Rectal smooth muscle tissue (tissue), 1 donor: ENCODE measurements around the gene NR3C1.

Experiments
- H3K27ac ChIP-seq: one replicate; pipeline ENCODE4 v1.7.0; 2013; ENCODE audit warnings: low read depth, low read length, inconsistent platforms
- H3K27me3 ChIP-seq: one replicate; pipeline ENCODE4 v1.7.0; 2013; ENCODE audit warnings: low read length; ENCODE audit not compliant: control insufficient read depth, insufficient read depth
- H3K36me3 ChIP-seq: one replicate; pipeline ENCODE4 v1.7.0; 2013; ENCODE audit warnings: low read length; ENCODE audit not compliant: control insufficient read depth, insufficient read depth
- H3K4me1 ChIP-seq: one replicate; pipeline ENCODE4 v1.7.0; 2013; ENCODE audit warnings: low read length; ENCODE audit not compliant: control insufficient read depth, insufficient read depth
- H3K4me3 ChIP-seq: one replicate; pipeline ENCODE4 v1.7.0; 2013; ENCODE audit warnings: low read length
- H3K9ac ChIP-seq: one replicate; pipeline ENCODE4 v1.7.0; 2013; ENCODE audit warnings: low read length

Gene NR3C1

DNA sequence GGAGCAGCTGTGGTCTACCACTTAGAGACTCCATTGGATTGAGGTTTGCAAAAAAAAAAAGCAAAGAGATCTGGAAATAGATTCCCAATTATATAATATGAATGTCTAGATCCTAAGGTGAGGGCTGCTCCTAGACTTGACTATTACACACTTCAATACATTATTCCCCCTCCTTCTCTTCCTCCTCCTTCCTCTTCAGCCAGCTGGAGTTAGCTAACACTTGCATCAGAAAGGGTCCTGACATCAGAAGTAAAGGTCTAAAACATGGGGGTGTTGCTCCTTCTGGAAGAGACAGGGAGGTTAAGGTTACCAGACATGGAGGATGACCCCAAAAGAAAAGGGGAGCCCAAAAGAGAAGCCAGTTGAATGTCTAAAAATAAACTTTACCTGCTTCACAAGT is 12.9 kb upstream of the NR3C1 start:
- Histone ChIP-seq H3K4me1 (no peaks in the 10 kb centered on the region), H3K9ac (no peak overlapping the region), H3K27me3 (no peaks in the 10 kb centered on the region), H3K4me3 (no peak overlapping the region), H3K36me3 (no peaks in the 10 kb centered on the region), H3K27ac (no peak overlapping the region)

DNA sequence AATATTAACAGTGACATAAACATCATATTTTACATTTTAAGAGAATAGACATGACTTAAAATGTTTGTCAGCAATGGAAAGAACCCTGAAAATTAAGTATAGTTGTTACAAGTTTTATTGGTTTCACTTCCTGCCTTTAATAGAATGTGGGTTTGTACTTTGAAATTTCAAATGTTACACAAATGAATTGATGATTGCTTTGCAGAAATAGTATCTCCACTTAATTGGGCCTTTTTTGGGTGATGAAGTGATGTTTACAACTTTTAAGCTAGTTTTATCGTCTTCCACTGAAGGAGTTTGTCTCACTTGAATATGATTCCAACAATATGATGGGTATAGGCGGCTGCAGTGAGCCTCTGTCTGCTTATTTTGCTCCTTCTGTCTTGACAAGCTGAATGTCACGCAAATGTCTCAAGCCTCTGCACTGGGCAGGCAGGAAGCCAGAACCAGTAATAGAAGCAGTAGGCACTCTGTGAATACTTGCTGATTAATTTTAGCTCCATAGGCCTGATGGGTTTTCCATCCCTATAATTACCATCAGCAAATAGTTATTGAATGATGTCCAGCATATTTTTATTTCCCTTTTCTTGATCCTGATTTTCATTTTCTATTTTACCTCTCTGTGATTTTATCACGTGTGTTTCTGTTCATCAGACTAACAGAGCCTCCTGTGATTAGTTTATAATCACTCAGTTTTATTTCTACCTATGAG is 10.6 kb upstream of the NR3C1 start:
- Histone ChIP-seq H3K9ac (no peak overlapping the region), H3K4me1 (no peaks in the 10 kb centered on the region), H3K27me3 (no peaks in the 10 kb centered on the region), H3K27ac (no peak overlapping the region), H3K36me3 (no peaks in the 10 kb centered on the region), H3K4me3 (no peak overlapping the region)

DNA sequence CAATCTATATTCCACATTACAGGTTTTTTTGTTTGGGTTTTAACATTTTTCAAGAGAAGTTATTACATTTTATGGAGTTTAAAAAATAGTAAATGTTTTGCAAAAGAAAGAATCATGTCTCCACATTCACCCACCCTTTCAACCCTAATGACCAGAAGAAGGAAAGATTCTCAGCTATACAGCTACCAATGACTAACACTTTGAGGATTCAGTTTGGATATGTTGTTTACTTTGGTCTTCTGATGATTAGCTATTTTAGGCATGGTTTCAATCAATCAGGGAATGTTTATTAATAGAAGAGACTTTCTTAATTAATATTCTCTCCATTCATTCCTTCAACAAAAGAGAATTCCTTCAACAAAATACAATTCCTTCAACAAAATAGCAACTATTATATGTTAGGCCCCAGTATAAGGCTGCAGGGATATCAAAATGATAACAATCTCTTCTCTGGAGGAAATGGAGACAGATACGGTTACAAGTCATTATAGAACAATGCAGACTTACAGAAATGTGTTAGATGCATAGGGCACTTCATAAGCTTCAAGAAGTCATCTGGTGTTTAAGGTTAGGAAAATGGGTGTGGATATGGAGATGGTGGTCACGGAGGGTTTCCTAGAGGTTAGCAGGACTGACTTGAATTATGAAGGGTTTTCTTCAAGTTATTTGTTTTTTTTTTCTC is 9.3 kb upstream of the NR3C1 start:
- H3K27ac ChIP-seq: no peak overlapping the region

DNA sequence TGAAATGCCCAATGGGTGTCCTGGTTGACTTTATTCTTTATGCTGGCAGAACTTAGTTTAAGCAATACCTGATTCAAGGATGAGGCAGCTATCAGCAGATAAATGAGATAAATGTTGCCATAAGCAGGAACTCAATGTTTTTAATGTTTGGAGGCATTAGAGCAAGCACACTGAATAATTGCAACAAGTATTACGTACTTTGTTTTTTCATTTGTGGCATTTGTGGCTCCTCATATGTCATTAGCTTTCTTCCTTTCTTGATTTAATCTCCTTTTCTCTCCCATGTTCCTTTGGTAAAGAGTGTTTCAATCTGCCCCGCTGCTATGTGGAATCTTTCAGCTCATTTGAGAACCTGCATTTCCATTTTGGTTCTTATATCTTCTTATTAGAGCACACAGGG is 6.4 kb upstream of the NR3C1 start:
- Histone ChIP-seq H3K36me3 (no peaks in the 10 kb centered on the region), H3K9ac (no peak overlapping the region), H3K4me1 (no peaks in the 10 kb centered on the region), H3K4me3 (no peak overlapping the region), H3K27me3 (no peaks in the 10 kb centered on the region), H3K27ac (no peak overlapping the region)

More for the DNA sequence above, 9.3 kb upstream of the NR3C1 start:
- Histone ChIP-seq H3K4me3 (no peak overlapping the region), H3K27me3 (no peaks in the 10 kb centered on the region), H3K4me1 (no peaks in the 10 kb centered on the region), H3K36me3 (no peaks in the 10 kb centered on the region), H3K9ac (no peak overlapping the region)

DNA sequence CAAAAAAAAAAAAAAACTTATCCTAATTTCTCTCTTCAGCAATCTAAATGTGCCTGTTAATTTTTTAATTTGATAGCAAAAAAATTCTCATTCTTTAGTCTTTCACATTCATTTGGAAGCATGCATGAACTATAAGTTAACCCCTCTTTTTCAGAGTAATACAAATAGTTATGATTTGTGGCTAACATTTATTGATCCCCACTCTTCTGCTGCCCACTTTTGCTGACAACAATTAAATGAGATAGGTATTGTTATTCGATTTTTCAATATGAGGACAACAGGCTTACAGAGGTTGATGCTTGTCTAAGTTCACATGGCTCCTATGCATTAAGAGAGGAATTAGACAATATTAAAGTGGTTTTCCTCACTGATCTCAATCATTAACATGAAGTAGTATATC is 2.9 kb upstream of the NR3C1 start:
- Histone ChIP-seq H3K27me3 (no peaks in the 10 kb centered on the region), H3K27ac (no peak overlapping the region)

DNA sequence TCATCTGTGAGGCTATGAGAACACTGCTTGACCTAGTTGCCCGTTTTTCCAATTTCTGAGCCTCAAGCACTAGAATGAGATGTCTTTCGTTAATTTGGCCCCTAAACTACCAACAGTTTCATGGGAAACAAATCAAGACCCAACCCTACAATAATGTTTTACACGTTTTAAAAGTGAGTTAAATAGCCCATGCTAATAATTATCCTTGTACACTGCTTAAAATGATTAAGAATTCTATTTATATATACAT is 2.3 kb upstream of the NR3C1 start:
- H3K4me3 ChIP-seq: peak overlapping the region; percentile 73
- no peaks in the 10 kb centered on the region for H3K27me3 ChIP-seq
- H3K9ac ChIP-seq: no peak overlapping the region
- H3K27ac ChIP-seq: peak overlapping the region; percentile 95
- H3K4me1 ChIP-seq: peaks cover 2% of the 10 kb centered on the region
- no peaks in the 10 kb centered on the region for H3K36me3 ChIP-seq

More for the DNA sequence above, 2.9 kb upstream of the NR3C1 start:
- peaks cover 2% of the 10 kb centered on the region for H3K4me1 ChIP-seq
- H3K9ac ChIP-seq: no peak overlapping the region
- no peak overlapping the region for H3K4me3 ChIP-seq
- H3K36me3 ChIP-seq: no peaks in the 10 kb centered on the region

DNA sequence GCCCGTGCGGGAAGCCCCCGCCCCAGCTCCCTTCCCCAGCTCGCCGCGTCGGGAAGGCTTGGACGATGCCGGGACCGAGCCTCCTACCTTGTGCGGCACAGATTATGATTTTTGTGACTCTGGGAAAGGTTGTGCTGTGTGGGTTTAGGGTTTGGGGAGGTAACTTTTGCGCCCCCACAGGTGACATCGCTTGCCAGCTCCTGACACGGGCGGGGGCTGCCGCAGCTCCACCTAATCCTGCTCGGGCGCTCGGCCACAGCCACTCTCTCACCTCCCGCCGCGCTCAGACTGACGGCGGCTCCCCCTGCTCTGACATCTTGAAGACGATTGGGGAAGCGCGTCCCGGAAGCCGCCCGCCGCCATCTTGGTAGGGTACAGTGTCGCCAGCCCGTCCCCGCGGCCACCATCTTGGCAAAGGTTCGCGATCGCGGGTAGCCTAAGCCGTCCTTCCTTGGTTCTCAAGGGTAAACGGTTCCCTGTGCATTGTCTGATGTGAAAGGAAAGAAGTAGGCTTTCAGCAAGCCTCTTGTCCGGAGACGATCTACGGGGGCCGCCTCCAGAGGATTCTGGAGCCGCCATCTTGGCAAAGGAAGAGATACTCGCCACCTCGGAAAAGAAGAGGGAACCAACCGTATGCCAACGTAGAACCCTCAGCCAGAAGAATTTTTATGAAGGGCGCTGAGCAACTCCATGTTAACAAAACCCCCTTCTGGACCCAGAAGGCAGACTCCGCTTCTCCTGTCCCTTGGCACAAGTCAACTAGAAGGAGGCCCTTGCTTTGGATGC is 1.8 kb upstream of the NR3C1 start:
- Histone ChIP-seq H3K4me1 (peaks cover 6% of the 10 kb centered on the region), H3K27ac (peak overlapping the region; percentile 95), H3K36me3 (peaks cover under 1% of the 10 kb centered on the region), H3K4me3 (peak overlapping the region; percentile 73), H3K9ac (peak overlapping the region; percentile 49), H3K27me3 (no peaks in the 10 kb centered on the region)

DNA sequence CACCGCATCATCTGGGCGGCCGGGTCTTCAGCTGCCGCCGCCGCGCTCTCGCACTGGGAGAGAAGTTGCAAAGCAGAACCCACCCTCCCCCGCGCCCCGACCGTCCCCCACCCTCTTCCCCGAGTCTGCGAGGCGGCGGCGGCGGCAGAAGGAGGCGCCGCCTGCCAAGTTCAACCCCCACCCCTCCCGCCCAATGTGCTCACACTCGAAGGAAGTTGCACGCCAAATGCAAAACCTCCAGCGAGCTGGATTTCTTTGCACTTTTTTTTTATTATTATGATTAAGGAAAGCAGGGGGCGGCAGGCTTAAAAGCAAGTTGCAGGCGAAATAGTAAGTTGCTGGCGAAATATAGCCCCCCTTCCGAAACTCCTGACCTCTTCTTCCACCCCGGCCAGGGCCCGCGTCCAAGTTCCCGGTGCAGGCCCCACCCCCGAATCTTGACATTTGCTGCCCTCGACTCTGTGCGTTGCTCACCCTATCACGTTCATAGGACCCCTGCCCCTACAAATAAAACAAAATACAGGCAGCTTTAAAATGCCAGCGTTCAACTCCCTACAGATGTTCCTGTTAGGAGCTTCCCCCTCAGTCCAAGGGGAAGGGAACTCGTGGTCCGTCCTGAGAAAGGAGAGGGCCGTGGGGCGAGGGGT is 1.1 kb upstream of the NR3C1 start:
- H3K4me1 ChIP-seq: peaks cover 12% of the 10 kb centered on the region

DNA sequence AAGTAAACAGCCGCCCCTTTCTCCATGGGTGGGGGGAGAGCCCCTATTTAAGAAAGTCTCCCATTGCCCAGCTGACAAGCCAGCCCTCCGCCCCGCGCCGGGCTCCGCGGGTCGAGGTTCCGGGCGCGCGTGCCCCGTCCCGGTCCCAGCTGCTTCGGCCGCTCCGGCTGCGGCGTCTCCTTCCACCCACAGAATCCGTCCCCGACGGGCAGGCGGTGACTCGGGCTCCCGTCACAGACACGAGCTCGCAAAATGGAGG is 223 bp downstream of the NR3C1 start:
- Histone ChIP-seq H3K36me3 (peaks cover 4% of the 10 kb centered on the region), H3K27me3 (no peaks in the 10 kb centered on the region), H3K9ac (peak overlapping the region; percentile 32), H3K27ac (peak overlapping the region; percentile 97), H3K4me1 (peaks cover 15% of the 10 kb centered on the region), H3K4me3 (peak overlapping the region; percentile 90)

More for the DNA sequence above, 1.1 kb upstream of the NR3C1 start:
- Histone ChIP-seq H3K36me3 (peaks cover 4% of the 10 kb centered on the region), H3K27me3 (no peaks in the 10 kb centered on the region), H3K27ac (peak overlapping the region; percentile 97), H3K9ac (peak overlapping the region; percentile 49), H3K4me3 (peak overlapping the region; percentile 81)

DNA sequence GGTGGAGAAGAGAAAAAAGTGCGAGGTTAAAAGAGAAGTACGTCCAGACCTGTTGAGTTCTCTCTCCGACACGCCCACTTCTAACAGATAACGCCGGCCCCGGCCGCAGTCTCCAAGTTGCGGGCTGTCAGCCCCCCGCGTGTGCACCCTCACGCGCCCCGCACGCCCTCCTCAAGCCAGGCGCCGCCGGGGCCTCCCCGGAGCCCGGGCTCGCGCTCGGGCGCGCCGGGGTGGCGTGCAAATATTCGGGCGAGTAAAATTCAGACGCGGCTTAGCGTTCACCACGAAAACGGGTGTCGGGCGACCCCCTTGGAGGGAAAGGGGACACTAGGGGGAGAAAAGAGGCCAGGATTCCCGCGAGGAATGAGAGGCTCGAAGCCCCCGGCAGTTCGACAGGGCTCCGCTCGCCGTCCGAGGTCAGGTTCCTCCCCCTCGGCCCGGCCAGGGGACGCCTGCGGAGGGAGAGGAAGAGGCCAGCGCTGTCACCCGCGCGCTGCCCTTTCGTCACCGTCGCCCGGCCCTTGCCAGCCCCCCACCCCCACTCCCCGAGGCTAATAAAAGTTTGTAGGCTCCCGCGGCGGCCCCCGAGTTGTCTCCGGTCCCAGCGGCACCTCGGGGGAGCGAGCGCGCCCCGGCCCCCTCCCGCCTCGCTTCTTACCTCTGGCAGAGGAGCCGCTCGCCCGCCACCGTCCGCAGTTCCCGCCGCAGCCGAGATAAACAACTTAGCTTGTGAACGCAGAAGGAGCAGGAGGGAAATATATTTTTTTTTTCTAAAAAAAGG is 743 bp downstream of the NR3C1 start:
- peak overlapping the region; percentile 97 for H3K27ac ChIP-seq
- H3K4me3 ChIP-seq: peak overlapping the region; percentile 90
- peaks cover 4% of the 10 kb centered on the region for H3K36me3 ChIP-seq
- peak overlapping the region; percentile 78 for H3K9ac ChIP-seq
- H3K27me3 ChIP-seq: no peaks in the 10 kb centered on the region
- H3K4me1 ChIP-seq: peaks cover 15% of the 10 kb centered on the region

DNA sequence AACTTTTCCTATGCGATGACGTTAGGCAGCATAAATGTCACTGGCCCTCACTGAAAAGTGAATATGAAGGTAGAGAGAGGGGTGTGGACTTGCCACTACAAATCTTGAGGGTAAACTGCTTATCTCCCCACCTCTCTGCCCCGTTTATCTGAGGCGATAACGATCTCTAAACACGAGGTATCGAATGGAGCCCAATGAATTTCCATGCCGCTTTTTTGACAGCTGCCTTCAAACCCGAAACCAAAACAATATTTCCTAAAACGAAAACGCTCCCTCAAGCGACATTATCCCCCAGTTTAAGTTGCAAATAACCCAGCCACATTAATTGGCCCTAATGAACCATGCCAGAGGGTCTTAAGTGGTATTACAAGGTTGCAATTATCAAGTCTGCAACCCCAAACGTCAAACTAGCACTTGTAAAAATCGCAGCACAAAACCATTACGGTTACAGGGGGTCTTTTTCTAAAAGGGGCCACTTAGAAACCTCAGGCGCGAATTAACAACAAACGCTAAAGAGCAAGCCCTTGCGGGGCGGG is 1.4 kb downstream of the NR3C1 start:
- Histone ChIP-seq H3K4me1 (peaks cover 19% of the 10 kb centered on the region), H3K27me3 (no peaks in the 10 kb centered on the region), H3K4me3 (peak overlapping the region; percentile 90), H3K9ac (no peak overlapping the region), H3K27ac (peak overlapping the region; percentile 97), H3K36me3 (peaks cover 4% of the 10 kb centered on the region)
